CD4-positive, alpha-beta T cell treated with Interleukin-15 for 1 hour (primary cell): Measurements from ENCODE around the gene SARDH.
A peak's percentile ranks its signal among the peaks of the same experiment; 100 is the strongest.

ENCODE experiments used
- DNase-seq: peaks from one replicate; pipeline ENCODE4 v3.0.0-alpha.2; 2020

SARDH gene

DNA sequence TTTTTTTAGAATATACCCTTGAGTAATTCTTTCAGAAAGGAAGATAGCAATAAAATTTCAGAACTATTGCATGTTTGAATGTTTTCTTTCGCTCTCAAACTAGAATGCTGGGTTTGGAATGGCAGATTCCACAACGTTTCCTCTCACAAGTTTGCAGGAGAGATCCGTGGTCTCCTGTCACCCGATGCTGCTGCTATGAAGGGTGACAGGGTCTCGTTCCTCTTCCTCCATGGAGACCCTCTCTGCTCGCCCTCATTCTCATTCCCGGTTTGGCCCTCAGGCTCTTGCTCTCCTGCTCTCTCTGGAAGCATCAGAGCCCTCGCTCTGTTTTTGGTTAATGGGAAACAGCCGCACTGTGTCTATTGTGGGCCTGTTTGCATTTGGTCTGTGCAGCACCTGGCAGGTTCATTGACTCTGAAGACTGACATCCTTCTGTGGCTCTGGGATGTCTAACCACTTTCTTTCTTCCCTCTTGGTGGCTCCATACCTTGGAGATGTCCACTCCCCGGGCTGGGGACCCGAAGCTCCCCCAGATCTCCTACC lies 116.4 kb downstream of the SARDH start:
- no peak for DNase-seq

DNA sequence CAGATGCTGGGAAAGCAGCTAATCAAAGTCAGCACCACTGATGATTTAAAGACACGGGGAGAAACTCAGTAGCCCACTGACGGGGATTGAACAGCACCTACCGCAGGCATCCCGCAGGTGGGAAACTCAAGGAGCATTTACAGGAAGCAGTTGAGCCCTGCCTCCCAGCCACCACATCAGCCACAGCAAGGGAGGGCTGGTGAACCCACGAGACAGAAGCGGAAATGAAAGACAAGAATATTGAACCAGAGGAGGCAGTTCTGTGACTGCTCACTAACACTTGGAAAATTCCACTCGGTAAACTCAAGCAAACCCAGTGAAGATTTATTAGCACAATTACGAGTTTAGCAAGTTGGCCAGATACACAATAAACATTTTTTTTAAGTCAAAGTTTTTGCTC lies 118.4 kb downstream of the SARDH start:
- peak; percentile 39 for DNase-seq

DNA sequence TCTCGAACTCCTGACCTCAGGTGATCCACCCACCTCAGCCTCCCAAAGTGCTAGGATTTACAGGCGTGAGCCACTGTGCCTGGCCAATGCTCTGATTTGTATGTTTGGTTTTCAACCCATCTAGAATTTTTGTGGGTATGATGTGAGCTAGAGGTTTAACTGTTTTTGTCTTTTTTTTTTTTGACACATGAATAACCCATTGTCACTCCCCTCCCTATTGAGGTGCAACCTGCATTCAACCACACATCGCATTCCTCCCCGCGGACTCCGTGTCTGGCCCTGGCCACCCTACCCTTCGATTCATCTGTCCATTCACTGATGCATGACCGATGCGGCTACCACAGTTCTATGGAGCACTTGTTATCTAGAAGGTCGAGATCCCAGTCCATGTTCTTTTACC lies 119.4 kb downstream of the SARDH start:
- DNase-seq, result no peak

DNA sequence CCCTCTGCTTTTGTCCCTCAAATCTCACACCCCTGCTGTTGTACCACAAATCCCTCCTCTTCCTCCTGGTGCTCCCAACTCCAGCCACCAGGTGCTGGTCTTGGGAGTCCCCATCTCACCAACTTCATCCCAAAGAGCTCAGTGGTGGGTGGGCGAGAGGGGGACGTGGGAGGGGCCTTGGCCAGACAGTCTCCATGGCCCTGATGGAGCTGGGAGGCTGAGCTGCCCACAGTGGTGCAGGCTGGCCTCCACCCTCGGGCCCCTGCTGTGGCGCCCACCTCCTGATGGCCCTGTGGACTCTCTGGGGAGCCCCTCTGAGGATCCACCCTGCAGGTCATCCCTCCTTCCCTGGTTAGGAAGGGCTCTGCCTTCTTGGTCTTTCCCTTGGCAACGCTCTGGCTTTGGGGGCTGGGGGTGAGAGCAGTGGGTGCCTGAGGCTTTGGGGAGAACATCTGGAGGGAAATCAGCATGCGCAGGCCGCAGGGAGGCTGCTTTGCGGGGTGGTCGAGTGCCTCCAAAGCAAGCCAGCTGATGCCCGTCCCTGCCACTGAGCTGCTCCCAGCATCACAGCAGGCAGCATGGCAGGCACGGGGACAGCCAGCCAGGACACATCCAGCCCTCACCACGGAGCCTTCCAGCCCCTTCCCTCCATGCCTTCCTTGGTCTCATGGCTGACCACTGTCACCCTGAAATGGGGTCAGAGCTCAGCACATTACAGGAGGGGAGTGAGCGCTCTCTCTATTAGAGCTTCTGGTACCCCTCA lies 121.3 kb downstream of the SARDH start:
- no peak for DNase-seq

DNA sequence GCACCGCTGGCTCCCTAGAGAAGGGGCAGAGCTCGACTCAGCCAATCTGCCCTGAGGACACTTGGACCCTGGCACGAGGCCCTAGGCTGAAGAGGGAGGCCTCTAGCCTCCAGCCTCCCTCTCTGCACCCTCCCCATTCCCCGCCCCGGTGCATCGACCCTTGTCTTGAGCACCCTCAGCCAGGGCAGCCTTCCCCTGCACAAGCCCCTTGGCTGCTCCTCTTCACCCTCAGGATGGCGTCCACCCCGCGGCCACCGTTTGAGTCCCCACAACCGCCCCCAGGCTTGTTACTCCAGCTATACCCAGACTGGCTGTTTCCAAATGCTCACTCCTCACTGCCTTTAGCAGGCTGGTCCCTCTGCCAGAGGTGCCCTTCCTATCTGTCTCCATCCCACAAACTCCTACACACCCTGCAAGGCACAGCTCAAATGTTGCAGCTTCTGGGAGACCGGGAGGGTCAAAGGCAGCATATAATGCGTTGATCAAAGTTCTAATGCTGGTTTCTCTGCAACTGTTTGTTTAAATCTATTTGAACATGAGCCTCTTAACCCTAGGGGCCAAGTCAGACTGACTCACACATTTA lies 122.5 kb downstream of the SARDH start:
- DNase-seq, result no peak

DNA sequence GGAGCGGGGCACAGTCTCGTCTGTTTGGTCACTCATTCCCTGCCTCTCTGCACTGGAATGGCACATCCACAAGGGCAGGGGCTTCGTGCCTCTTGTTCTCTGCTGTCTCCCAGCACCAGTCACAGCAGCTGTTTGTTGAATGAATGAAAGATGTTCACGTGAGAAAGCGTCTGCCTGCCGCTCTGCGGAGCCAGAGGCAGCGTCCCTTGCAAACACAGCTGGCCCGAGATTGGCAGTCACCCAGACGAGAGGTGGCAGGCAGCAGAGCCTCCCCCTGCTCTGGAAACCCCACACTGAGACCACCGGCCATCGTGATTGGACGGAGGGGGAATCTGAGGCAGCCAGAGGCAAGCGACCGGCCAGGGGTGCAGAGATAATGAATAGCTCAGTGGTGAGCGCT lies 123.0 kb downstream of the SARDH start:
- no peak for DNase-seq

DNA sequence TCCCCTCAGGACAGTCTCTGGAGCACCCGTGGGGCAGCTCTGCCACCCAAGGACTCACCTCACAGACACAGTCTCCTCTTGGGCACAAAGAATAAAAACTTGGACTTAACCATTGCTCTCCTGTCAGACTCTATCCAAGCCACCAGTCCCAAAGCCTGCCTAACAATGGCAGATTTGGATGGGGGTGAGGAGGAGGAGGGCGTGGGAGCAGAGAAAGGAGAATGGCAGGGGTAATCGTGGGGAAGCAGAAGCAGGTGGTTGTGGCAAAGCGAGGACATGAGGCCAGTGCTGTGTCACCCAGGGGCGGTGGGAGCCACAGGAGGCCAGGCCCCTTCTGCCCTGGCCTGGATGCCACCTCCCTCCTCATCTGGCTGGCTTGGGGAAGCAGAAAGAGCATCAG lies 123.5 kb downstream of the SARDH start:
- no peak for DNase-seq

DNA sequence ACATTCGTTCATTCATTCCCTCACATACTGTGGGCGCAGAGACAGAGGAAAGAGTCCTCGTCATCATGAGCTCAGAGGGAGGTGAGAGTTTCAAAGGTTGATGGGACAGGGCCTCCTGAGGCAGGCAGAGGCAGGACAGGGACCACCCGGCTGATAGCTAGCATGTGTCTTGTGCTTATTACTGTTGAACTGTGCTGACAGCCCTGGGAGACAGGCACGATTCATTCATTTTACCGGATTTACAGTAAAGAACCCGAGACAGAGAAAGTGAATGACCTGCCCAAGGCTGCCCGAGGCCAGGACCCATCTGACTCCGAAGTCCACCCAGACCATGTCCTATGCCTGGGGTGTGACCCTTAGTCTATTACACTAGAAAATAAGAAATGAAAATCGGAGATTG lies 124.1 kb downstream of the SARDH start:
- DNase-seq, result no peak
